BE2C (cell line): ENCODE measurements around the gene LRRTM3.

Experiments used
- DNase-seq: peaks from one replicate; pipeline ENCODE4 v3.0.0-alpha.2; 2020
- H3K27me3 ChIP-seq: fragments of 250-450 bp; sonication (Bioruptor Pico); 2 replicates; pipeline ENCODE4 v1.5.1; 2020; ENCODE audit warnings: mild to moderate bottlenecking
- H3K36me3 ChIP-seq: fragments of 250-450 bp; sonication (Bioruptor Pico); 2 replicates; pipeline ENCODE4 v1.5.1; 2020; ENCODE audit warnings: mild to moderate bottlenecking
- H3K4me1 ChIP-seq: fragments of 250-450 bp; sonication (Bioruptor Pico); 2 replicates; pipeline ENCODE4 v1.5.1; 2020
- H3K4me3 ChIP-seq: 2 replicates; pipeline ENCODE4 v1.5.1; 2011; ENCODE audit warnings: low read depth, low read length
- H3K9me3 ChIP-seq: fragments of 250-450 bp; sonication (Bioruptor Pico); 2 replicates; pipeline ENCODE4 v1.5.1; 2020
- CTCF ChIP-seq: IDR thresholded peaks from 2 replicates; pipeline ENCODE4 v1.5.1; 2012; ENCODE audit warnings: mild to moderate bottlenecking, low read depth, low read length

LRRTM3 gene

GRCh38 chr10:67072654-67073053, 146.8 kb downstream of the LRRTM3 start:
- no peak overlapping the region for H3K4me3 ChIP-seq
- no peak for TF ChIP-seq CTCF

DNA sequence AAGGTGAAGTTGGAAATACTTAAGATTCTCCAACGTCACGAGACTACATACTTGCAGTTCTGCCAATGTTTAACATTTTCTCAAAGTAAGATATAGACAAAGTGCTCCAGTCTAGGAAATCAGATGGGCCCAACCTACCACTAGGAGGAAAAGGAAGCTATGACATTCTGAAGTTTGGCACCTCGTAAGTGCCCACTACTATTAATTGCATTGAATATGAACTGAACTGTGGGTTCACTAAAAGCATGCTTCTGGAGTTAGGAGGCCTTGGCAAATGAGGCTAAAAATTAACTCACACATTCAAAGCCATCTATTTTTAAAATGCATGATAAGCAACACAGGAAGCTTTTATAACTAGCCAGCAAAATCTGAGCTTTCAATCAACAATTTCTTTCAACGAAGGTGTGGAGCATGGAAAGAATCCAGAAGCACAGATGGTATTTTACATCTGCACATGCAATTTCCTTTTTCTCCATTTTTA, 149.7 kb downstream of the LRRTM3 start:
- Histone ChIP-seq H3K9me3 (no peaks in the 10 kb centered on the region), H3K27me3 (no peaks in the 10 kb centered on the region; the same call in 1 of the 2 replicates), H3K4me1 (peaks cover 3% of the 10 kb centered on the region; the same call in 1 of the 2 replicates), H3K4me3 (no peak overlapping the region), H3K36me3 (no peaks in the 10 kb centered on the region)
- TF ChIP-seq CTCF: no peak
- no peak for DNase-seq

More at GRCh38 chr10:67072654-67073053, 146.8 kb downstream of the LRRTM3 start:
- Histone ChIP-seq H3K27me3 (no peaks in the 10 kb centered on the region; the same call in 1 of the 2 replicates), H3K36me3 (no peaks in the 10 kb centered on the region), H3K4me1 (no peaks in the 10 kb centered on the region), H3K9me3 (no peaks in the 10 kb centered on the region)
- DNase-seq: no peak

DNA sequence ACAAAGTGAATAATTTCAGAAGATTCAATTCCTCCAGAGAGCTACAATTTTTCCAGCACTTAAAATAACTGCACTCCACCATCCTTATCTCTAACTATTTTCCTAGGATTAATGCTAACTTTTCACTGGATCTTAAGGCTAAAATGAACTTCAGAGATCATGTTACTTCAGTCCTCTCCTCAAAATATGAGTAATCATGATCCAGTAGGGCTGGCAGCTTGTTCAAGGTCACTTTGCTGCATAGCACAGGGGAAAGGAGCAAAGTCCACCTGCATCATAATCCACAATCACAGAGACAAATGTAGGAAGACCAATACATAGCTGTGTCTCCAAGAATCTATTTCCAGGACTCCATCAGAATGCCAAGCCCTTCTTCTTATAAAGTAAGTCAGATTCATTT, 150.3 kb downstream of the LRRTM3 start:
- Histone ChIP-seq H3K27me3 (no peaks in the 10 kb centered on the region; the same call in 1 of the 2 replicates), H3K9me3 (no peaks in the 10 kb centered on the region), H3K4me3 (no peak overlapping the region), H3K4me1 (peaks cover 3% of the 10 kb centered on the region; the same call in 1 of the 2 replicates), H3K36me3 (no peaks in the 10 kb centered on the region)
- no peak for TF ChIP-seq CTCF
- DNase-seq: no peak

DNA sequence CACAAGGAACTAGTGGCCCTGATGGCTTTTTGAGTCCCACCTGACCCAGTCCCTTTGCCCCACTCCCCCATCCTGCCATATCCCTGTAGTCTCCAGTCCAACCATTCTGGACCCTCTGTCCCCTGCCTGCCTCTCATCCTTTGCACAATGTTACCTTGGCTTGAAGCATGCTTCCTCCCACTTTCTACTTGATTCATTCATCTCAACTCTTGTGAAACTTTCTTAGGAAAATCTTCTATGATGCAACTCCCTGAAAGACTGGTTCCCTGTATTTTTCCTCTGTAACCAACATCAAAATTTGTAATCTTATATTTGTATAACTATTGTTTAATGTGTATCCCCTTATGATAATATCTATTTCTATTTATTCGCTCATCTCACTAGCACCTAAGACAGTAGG, 151.5 kb downstream of the LRRTM3 start:
- H3K36me3 ChIP-seq: no peaks in the 10 kb centered on the region
- H3K27me3 ChIP-seq: no peaks in the 10 kb centered on the region; the same call in 1 of the 2 replicates
- no peak for DNase-seq
- H3K4me3 ChIP-seq: no peak overlapping the region
- no peaks in the 10 kb centered on the region for H3K9me3 ChIP-seq
- peaks cover 3% of the 10 kb centered on the region; the same call in 1 of the 2 replicates for H3K4me1 ChIP-seq
- no peak for TF ChIP-seq CTCF

GRCh38 chr10:67079126-67079525, 153.3 kb downstream of the LRRTM3 start:
- DNase-seq: peak; percentile 57
- no peak for TF ChIP-seq CTCF
- no peaks in the 10 kb centered on the region for H3K9me3 ChIP-seq
- no peak overlapping the region for H3K4me3 ChIP-seq
- peaks cover 3% of the 10 kb centered on the region; the same call in 1 of the 2 replicates for H3K4me1 ChIP-seq
- no peaks in the 10 kb centered on the region; the same call in 1 of the 2 replicates for H3K27me3 ChIP-seq
- H3K36me3 ChIP-seq: no peaks in the 10 kb centered on the region

DNA sequence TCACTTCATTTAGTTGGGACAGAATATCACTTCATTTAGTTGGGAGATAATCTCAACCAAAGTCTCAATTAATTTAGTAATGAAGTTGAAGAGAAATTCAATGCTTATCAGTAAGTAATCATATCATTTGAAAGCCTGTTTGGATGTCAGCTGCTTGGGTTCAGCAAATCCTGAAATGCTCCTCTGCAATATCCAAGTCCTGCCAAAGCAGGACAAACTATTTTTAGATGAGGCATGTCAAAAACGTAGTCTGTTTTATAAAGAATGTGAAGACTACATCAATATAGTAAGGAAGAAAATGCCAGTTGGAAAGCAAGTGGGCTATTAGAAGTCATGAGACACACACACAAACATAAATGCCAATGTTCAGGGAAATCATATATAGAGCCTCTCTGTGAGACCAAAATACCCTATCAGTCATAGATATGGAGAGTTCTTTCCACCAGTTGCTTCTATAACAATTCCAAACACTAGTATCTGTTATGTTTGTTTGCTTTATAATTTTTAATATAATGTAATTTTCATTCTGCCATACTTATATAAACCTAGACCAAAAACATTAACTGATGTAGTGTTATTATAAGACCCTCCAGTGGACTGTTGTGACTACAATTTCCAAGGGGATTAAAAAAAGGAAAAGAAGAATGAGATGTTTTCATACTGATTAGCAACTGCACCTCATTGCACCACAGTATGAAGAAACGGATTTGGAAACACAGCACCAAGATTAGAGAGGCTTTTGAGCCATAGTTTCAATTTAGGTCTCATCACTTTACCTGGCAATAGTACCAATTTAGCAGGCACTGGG, 160.7 kb downstream of the LRRTM3 start:
- DNase-seq: no peak
- Histone ChIP-seq H3K4me1 (peaks cover 3% of the 10 kb centered on the region), H3K4me3 (no peak overlapping the region), H3K36me3 (no peaks in the 10 kb centered on the region), H3K9me3 (no peaks in the 10 kb centered on the region), H3K27me3 (no peaks in the 10 kb centered on the region)
- TF ChIP-seq CTCF: no peak
